KMS-11 (cell line): Measurements from ENCODE around the gene ITPR3.

ENCODE experiments used
- H2AFZ ChIP-seq: fragments of 200-600 bp; sonication (generic); 2 replicates; pipeline ENCODE4 v1.6.1; 2016; ENCODE audit warnings: antibody characterized with exemption, mixed run types, low read depth
- H3K27ac ChIP-seq: fragments of 200-600 bp; sonication (generic); 2 replicates; pipeline ENCODE4 v1.6.1; 2016; ENCODE audit warnings: mild to moderate bottlenecking, mixed run types
- H3K27me3 ChIP-seq: fragments of 200-600 bp; sonication (generic); 2 replicates; pipeline ENCODE4 v1.6.1; 2017; ENCODE audit warnings: mild to moderate bottlenecking, low read depth, mixed run types, moderate library complexity; ENCODE audit not compliant: insufficient read depth
- H3K36me3 ChIP-seq: fragments of 200-600 bp; sonication (generic); 2 replicates; pipeline ENCODE4 v1.6.1; 2017; ENCODE audit warnings: mild to moderate bottlenecking, mixed run types; ENCODE audit not compliant: insufficient read depth
- H3K4me1 ChIP-seq: fragments of 200-600 bp; sonication (generic); 2 replicates; pipeline ENCODE4 v1.6.1; 2016; ENCODE audit warnings: mild to moderate bottlenecking, low read depth, mixed run types; ENCODE audit not compliant: poor library complexity, severe bottlenecking
- H3K4me2 ChIP-seq: fragments of 200-600 bp; sonication (generic); 2 replicates; pipeline ENCODE4 v1.7.0; 2016; ENCODE audit warnings: mild to moderate bottlenecking, mixed run types
- H3K4me3 ChIP-seq: fragments of 200-600 bp; sonication (generic); IDR thresholded peaks from 2 replicates; pipeline ENCODE4 v1.6.1; 2017; ENCODE audit warnings: low read depth, low read length, mixed read lengths; ENCODE audit not compliant: insufficient read depth
- H3K79me2 ChIP-seq: fragments of 200-600 bp; sonication (generic); 2 replicates; pipeline ENCODE4 v1.6.1; 2016; ENCODE audit warnings: low read depth, mixed run types; ENCODE audit not compliant: insufficient read depth
- H3K9ac ChIP-seq: fragments of 200-600 bp; sonication (generic); 2 replicates; pipeline ENCODE4 v1.6.1; 2016; ENCODE audit warnings: mild to moderate bottlenecking, mixed run types
- H4K20me1 ChIP-seq: fragments of 200-600 bp; sonication (generic); 2 replicates; pipeline ENCODE4 v1.6.1; 2016; ENCODE audit warnings: mild to moderate bottlenecking, mixed run types; ENCODE audit not compliant: insufficient read depth
- TF ChIP-seq, protein P1 (sequence below): fragments of 200-600 bp; sonication (generic); conservative IDR thresholded peaks from 2 replicates; pipeline ENCODE4 v1.6.1; 2017; ENCODE audit warnings: low read depth, mild to moderate bottlenecking, antibody characterized with exemption, low read length, moderate library complexity, mixed read lengths

ITPR3 gene

DNA sequence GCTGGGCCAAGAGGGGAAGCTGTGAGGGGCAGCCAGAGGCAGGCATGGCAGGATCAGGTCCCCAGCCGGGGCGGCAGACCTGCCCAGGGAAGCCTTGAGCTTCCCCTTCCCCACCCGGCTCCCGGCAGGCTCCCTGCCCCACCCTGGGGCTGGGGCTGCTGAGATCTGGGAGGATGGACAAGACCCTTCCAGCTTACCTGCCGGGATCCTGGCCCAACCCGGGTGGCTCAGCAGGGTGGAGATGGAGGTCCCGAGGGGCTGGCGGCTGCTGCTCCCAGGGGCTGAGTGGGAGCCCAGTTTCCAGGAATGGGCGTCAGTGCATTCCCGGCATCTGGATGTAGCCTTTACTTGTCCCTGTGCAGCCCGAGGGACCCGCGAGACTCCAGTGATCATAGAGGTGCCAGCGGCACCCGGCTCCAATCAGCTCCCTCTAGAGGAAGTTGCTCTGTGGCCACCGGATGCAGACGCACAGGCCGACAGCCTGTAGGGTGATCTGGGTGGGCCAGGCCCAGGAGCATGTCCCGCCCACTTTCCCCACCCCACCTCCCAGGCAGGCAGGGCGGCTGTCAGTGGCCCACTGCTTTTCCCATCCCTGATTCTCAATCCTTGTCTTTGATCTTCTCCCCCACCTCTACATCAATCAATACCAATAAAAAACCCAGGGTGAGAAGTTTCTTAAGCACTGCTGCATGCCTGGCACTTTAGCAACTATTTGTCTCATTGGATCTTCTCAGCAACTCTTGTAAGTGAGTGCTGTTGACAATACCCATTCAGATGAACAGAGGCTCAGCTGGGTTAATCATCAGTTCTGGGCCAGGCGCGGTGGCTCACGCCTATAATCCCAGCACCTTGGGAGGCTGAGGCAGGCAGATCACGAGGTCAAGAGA, 41.1 kb upstream of the ITPR3 start, which contains the start of gene BAK1:
Gene BAK1 (minus strand): TSS at position 449 of the 887 bp plus-strand sequence. CDS start 2,672 bp downstream, outside the sequence.
- Histone ChIP-seq H3K79me2 (peaks cover 25% of the 10 kb centered on the region), H3K9ac (peak within 1 kb of the TSS; percentile 74), H4K20me1 (no peaks in the 10 kb centered on the region), H3K4me1 (peaks cover 24% of the 10 kb centered on the region), H2AFZ (peak within 1 kb of the TSS; percentile 57), H3K27me3 (no peaks in the 10 kb centered on the region), H3K27ac (peak within 1 kb of the TSS; percentile 44), H3K4me2 (peak within 1 kb of the TSS; percentile 81), H3K4me3 (no peak within 1 kb of the TSS), H3K36me3 (no peaks in the 10 kb centered on the region; the same call in 1 of the 2 replicates)
- TF ChIP-seq, protein P1, sequence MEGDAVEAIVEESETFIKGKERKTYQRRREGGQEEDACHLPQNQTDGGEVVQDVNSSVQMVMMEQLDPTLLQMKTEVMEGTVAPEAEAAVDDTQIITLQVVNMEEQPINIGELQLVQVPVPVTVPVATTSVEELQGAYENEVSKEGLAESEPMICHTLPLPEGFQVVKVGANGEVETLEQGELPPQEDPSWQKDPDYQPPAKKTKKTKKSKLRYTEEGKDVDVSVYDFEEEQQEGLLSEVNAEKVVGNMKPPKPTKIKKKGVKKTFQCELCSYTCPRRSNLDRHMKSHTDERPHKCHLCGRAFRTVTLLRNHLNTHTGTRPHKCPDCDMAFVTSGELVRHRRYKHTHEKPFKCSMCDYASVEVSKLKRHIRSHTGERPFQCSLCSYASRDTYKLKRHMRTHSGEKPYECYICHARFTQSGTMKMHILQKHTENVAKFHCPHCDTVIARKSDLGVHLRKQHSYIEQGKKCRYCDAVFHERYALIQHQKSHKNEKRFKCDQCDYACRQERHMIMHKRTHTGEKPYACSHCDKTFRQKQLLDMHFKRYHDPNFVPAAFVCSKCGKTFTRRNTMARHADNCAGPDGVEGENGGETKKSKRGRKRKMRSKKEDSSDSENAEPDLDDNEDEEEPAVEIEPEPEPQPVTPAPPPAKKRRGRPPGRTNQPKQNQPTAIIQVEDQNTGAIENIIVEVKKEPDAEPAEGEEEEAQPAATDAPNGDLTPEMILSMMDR, result no peak

DNA sequence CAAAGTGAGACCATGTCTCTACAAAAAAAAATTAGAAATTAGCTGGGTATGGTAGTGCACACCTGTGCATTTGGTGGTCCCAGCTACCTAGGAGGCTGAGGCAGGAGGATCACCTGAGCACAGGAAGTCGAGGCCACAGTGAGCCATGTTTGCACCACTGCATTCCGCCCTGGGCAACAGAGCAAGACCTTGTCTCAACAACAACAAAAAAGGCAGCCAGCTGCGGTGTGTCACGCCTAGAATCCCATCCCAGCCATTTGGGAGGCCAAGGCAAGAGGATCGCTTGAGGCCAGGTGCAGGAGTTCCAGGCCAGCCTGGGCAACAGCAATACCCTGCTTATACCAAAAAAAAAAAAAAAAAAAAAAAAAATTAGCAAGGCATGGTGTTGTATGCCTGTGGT, 39.9 kb upstream of the ITPR3 start:
- Histone ChIP-seq H3K36me3 (no peaks in the 10 kb centered on the region; the same call in 1 of the 2 replicates), H4K20me1 (no peaks in the 10 kb centered on the region), H3K9ac (no peak overlapping the region), H3K4me3 (no peak overlapping the region), H3K27me3 (no peaks in the 10 kb centered on the region), H3K4me1 (peaks cover 35% of the 10 kb centered on the region), H3K27ac (no peak overlapping the region), H2AFZ (no peak overlapping the region), H3K4me2 (no peak overlapping the region), H3K79me2 (peaks cover 25% of the 10 kb centered on the region)
- TF ChIP-seq, protein P1, result no peak

DNA sequence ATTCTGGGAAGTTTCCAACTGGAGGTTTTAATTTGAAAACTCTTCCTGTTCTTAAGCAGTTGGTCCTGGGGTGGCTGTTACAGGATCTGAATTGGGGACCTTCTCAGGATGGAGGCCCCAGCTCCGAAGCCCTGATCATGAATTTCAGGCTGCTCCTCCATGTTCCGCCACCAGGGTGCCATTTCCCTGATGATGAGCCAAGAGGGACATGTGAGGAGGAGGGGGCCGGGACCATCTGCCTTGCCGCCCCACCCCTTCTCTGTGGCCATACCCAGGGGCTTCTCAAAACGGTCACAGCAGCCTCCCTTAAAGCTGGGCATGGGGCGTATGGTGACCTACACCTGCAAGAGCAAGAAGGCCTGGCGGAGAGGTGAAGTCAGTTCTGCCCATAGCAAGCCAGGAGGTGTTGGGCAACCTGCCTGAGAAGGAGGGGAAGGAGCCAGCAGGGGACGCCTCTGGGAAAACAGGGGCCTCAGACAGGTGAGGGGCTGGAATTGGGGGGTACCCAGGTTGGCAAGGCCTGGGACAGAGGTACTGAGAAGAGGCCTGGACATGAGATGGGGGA, 37.4 kb upstream of the ITPR3 start:
- Histone ChIP-seq H3K4me1 (peaks cover 25% of the 10 kb centered on the region), H3K79me2 (peaks cover 14% of the 10 kb centered on the region), H3K4me3 (no peak overlapping the region), H3K4me2 (no peak overlapping the region), H3K9ac (no peak overlapping the region), H3K27ac (no peak overlapping the region), H3K27me3 (no peaks in the 10 kb centered on the region), H2AFZ (no peak overlapping the region), H4K20me1 (no peaks in the 10 kb centered on the region), H3K36me3 (no peaks in the 10 kb centered on the region)
- TF ChIP-seq, protein P1, result peak; percentile 60; the same call in 1 of the 2 replicates

DNA sequence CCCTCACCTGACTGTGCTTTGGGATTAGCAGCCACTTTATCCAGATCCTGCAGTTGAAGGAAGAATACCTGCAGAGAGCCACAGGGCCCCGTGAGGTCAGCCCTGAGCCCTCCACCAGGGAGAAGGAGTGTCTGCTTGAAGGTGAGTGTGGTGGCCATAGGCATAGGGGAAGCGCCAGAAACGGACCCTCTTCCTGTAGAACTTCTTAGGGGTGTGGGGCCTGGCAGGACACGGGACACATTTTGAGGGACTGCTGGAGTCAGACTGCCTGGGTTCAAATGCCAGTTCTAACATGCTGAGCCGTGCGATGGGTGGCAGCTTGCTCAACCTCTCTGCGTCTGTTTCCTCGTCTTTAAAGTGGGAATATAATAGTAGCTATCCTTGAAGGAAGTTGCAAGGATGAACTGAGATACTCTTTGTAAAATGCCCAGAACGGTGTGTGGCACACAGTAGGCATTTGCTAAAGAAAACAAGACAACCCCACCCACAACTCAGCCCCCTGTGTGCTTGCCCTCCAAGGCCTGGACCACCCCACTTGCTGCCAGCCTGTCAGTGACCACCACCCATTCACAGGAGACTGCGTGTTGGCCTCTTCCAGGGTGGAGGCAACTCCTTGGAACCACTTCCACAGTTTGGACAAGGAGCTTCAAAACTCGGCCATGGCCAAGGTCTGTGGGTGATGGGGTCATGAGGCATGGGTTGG, 36.3 kb upstream of the ITPR3 start:
- Histone ChIP-seq H3K4me1 (peaks cover 22% of the 10 kb centered on the region), H3K4me2 (peak overlapping the region; percentile 39; the same call in 1 of the 2 replicates), H3K27ac (no peak overlapping the region), H2AFZ (peak overlapping the region; percentile 77), H4K20me1 (no peaks in the 10 kb centered on the region), H3K4me3 (no peak overlapping the region), H3K79me2 (peaks cover 2% of the 10 kb centered on the region; the same call in 1 of the 2 replicates), H3K9ac (peak overlapping the region; percentile 35; the same call in 1 of the 2 replicates), H3K36me3 (no peaks in the 10 kb centered on the region), H3K27me3 (no peaks in the 10 kb centered on the region)
- TF ChIP-seq, protein P1, result no peak
